NB4 (cell line): Measurements from ENCODE around the gene TAGAP.

Experiments
- DNase-seq: peaks from one replicate; pipeline ENCODE4 v3.0.0; 2010; ENCODE audit warnings: low read depth
- H3K4me3 ChIP-seq: one replicate; pipeline ENCODE4 v1.5.1; 2011; ENCODE audit warnings: mild to moderate bottlenecking, low read depth, low read length, moderate library complexity
- MAX ChIP-seq: IDR thresholded peaks from 2 replicates; pipeline ENCODE4 v1.6.1; 2011; ENCODE audit warnings: low read depth, low read length
- MYC ChIP-seq: IDR thresholded peaks from 2 replicates; pipeline ENCODE4 v1.6.1; 2011; ENCODE audit warnings: low read depth, low read length
- POLR2A ChIP-seq: IDR thresholded peaks from 2 replicates; pipeline ENCODE4 v1.6.1; 2011; ENCODE audit warnings: mild to moderate bottlenecking; ENCODE audit not compliant: insufficient read length; ENCODE audit errors: extremely low read depth
- TF ChIP-seq, protein P1 (sequence below): IDR thresholded peaks from one replicate; pipeline ENCODE4 v1.5.1; 2012; ENCODE audit warnings: low read depth, low read length

Gene TAGAP

GRCh38 chr6:159089909-159090308 lies 45.1 kb upstream of the TAGAP start:
- TF ChIP-seq, protein P1, sequence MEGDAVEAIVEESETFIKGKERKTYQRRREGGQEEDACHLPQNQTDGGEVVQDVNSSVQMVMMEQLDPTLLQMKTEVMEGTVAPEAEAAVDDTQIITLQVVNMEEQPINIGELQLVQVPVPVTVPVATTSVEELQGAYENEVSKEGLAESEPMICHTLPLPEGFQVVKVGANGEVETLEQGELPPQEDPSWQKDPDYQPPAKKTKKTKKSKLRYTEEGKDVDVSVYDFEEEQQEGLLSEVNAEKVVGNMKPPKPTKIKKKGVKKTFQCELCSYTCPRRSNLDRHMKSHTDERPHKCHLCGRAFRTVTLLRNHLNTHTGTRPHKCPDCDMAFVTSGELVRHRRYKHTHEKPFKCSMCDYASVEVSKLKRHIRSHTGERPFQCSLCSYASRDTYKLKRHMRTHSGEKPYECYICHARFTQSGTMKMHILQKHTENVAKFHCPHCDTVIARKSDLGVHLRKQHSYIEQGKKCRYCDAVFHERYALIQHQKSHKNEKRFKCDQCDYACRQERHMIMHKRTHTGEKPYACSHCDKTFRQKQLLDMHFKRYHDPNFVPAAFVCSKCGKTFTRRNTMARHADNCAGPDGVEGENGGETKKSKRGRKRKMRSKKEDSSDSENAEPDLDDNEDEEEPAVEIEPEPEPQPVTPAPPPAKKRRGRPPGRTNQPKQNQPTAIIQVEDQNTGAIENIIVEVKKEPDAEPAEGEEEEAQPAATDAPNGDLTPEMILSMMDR: no peak
- TF ChIP-seq MYC (no peak), MAX (no peak), POLR2A (no peak)
- DNase-seq: no peak
- no peak overlapping the region for H3K4me3 ChIP-seq

- no peak overlapping the region for H3K4me3 ChIP-seq
- TF ChIP-seq POLR2A (no peak), MYC (no peak), MAX (no peak)
- TF ChIP-seq, protein P1: no peak
- DNase-seq: no peak
These were observed 44.7 kb upstream of the TAGAP start for GRCh38 chr6:159089443-159089842.

GRCh38 chr6:159086033-159086618 lies 41.3 kb upstream of the TAGAP start:
- DNase-seq: no peak
- TF ChIP-seq MYC: no peak
- TF ChIP-seq, protein P1: no peak
- no peak for TF ChIP-seq POLR2A
- no peak for TF ChIP-seq MAX
- no peak overlapping the region for H3K4me3 ChIP-seq

DNA sequence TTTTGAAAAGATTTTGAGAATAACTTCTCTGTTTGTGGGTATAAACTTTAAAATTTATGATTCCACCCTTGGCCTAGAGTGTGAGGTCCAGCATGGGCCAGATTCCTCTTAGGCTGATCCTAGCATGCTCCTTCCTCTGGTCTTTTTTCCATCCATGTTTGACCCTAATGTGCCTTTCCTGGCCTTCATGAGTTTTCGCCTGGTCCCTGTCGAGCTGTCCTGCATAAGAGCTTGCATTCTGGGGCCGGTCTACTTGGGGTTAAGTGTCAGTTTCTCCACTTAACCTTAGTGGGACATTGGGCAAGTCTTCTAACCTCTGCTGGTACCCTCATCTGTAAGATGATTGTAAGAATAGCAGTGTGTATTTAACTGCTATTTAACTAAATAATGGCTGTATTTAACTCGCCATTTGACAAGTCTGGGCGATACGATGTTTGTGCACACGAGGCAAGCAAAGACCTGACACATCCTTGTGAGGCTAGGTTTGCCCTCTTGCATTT lies 40.7 kb upstream of the TAGAP start:
- TF ChIP-seq, protein P1: no peak
- TF ChIP-seq MAX (no peak), MYC (no peak), POLR2A (no peak)
- no peak for DNase-seq

DNA sequence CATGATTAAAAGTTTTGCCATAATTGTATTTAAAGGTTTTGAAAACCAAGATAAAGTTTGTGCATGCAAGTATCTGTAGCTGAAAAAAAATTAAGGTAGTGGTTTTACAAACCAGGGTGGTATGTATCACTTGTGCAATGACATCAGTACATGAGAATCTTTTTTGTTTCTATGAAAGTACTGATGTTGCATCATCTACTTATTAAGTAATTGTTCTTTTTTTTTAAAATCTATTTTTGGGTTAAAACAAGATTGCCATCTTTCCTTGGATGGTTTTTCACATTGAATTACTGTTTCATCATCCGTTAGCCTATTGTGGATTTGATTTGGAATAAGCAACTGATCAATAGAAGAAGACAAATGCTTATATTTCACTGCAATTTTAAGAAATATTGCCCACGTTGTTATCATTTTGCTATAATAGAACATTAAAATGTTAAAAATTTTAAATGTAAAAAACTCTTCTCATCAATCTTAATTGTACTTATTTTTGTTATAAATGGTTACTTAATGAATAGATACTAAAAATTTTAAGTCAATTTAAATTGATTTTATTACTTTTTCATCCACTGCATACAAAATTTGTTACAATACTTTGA lies 39.8 kb upstream of the TAGAP start:
- no peak overlapping the region for H3K4me3 ChIP-seq
- DNase-seq: peak; percentile 66
- TF ChIP-seq MYC (no peak), MAX (no peak), POLR2A (no peak)
- TF ChIP-seq, protein P1: no peak

More for the DNA sequence above, 40.7 kb upstream of the TAGAP start:
- no peak overlapping the region for H3K4me3 ChIP-seq
